IMR-90 (cell line): ENCODE data around the gene PROZ. TPM values are rescaled to one million over a fixed set of nuclear protein-coding genes. Genes with fewer than 3 reads are reported as not detected.

Experiments used
- ATAC-seq: fragments of 200-7000 bp; cut with Tn5 transposase; 2 replicates; pipeline ENCODE4 v1.9.1; 2020; ENCODE audit warnings: low read depth, mild to moderate bottlenecking, moderate library complexity
- BruUV-seq: library from RNA; stranded (reverse); fragments of 400-500 nt; replicated peaks from 2 replicates; lab custom pipeline; 2021; lab: Mats Ljungman, UMichigan
- CTCF ChIA-PET: fragments of 300-600 bp; formaldehyde crosslinking; extraction: SDS; loops from one replicate; lab custom pipeline; 2021; ENCODE audit warnings: antibody characterized with exemption; lab: Yijun Ruan, JAX
- POLR2A ChIA-PET: fragments of 300-600 bp; sonication (Branson Sonifier 250); formaldehyde crosslinking; loops from one replicate; lab custom pipeline; 2022; ENCODE audit warnings: antibody characterized with exemption; ENCODE audit not compliant: unreplicated experiment; lab: Charles Lee
- DNase-seq: peaks from one replicate; pipeline ENCODE4 v3.0.0; 2013
- H2AFZ ChIP-seq: replicated peaks from 2 replicates; pipeline ENCODE3; 2013; ENCODE audit warnings: low read length, mild to moderate bottlenecking; ENCODE audit not compliant: poor library complexity
- H2AK5ac ChIP-seq: 2 replicates; pipeline ENCODE4 v1.6.1; 2013; ENCODE audit warnings: low read depth, low read length, inconsistent platforms
- H2AK9ac ChIP-seq: replicated peaks from 2 replicates; pipeline ENCODE3; 2013; ENCODE audit warnings: mild to moderate bottlenecking, low read depth, low read length, moderate library complexity; ENCODE audit not compliant: poor library complexity
- H2BK120ac ChIP-seq: 2 replicates; pipeline ENCODE4 v1.6.1; 2013; ENCODE audit warnings: low read depth, low read length, inconsistent platforms
- H2BK15ac ChIP-seq: 3 replicates; pipeline ENCODE4 v1.6.1; 2013; ENCODE audit warnings: low read depth, low read length, inconsistent platforms
- H2BK20ac ChIP-seq: 2 replicates; pipeline ENCODE4 v1.6.1; 2013; ENCODE audit warnings: low read depth, mild to moderate bottlenecking, inconsistent platforms, low read length, moderate library complexity
- H2BK5ac ChIP-seq: 2 replicates; pipeline ENCODE4 v1.6.1; 2013; ENCODE audit warnings: mild to moderate bottlenecking, low read depth, low read length, inconsistent platforms; ENCODE audit not compliant: poor library complexity, severe bottlenecking
- H3K14ac ChIP-seq: replicated peaks from 2 replicates; pipeline ENCODE4 v1.6.1; 2013; ENCODE audit warnings: low read depth, low read length, inconsistent platforms
- H3K18ac ChIP-seq: 2 replicates; pipeline ENCODE4 v1.6.1; 2013; ENCODE audit warnings: low read depth, low read length, control low read depth
- H3K23ac ChIP-seq: 2 replicates; pipeline ENCODE4 v1.6.1; 2013; ENCODE audit warnings: low read depth, low read length, inconsistent platforms
- H3K27ac ChIP-seq: 2 replicates; pipeline ENCODE4 v1.5.1; 2013; ENCODE audit warnings: mild to moderate bottlenecking, control low read depth, low read length; ENCODE audit not compliant: insufficient read depth
- H3K27me3 ChIP-seq: 2 replicates; pipeline ENCODE4 v1.6.1; 2013; ENCODE audit warnings: low read length; ENCODE audit not compliant: control insufficient read depth, insufficient read depth
- H3K36me3 ChIP-seq: 2 replicates; pipeline ENCODE4 v1.6.1; 2013; ENCODE audit warnings: low read length, mixed read lengths; ENCODE audit not compliant: control insufficient read depth, insufficient read depth
- H3K4ac ChIP-seq: 2 replicates; pipeline ENCODE4 v1.6.1; 2013; ENCODE audit warnings: low read depth, low read length, inconsistent platforms
- H3K4me1 ChIP-seq: 2 replicates; pipeline ENCODE4 v1.6.1; 2013; ENCODE audit warnings: low read length, mixed read lengths; ENCODE audit not compliant: control insufficient read depth, insufficient read depth
- H3K4me2 ChIP-seq: 2 replicates; pipeline ENCODE4 v1.6.1; 2013; ENCODE audit warnings: low read depth, mild to moderate bottlenecking, control low read depth, low read length, moderate library complexity
- H3K4me3 ChIP-seq: 2 replicates; pipeline ENCODE4 v1.5.1; 2013; ENCODE audit warnings: low read depth, mild to moderate bottlenecking, control low read depth, low read length, moderate library complexity; ENCODE audit not compliant: insufficient read depth
- H3K56ac ChIP-seq: 2 replicates; pipeline ENCODE4 v1.6.1; 2013; ENCODE audit warnings: low read length, inconsistent platforms; ENCODE audit not compliant: insufficient read depth; ENCODE audit errors: extremely low read depth
- H3K79me1 ChIP-seq, 2 experiments: 2 replicates each; pipeline ENCODE4 v1.6.1; 2013; ENCODE audit warnings: low read length in 2 of 2, inconsistent platforms in 1 of 2, low read depth in 1 of 2
- H3K9ac ChIP-seq: 2 replicates; pipeline ENCODE4 v1.6.1; 2013; ENCODE audit warnings: low read depth, low read length, control low read depth
- H3K9me1 ChIP-seq: 2 replicates; pipeline ENCODE4 v1.6.1; 2013; ENCODE audit warnings: low read length, inconsistent platforms; ENCODE audit not compliant: insufficient read depth
- H3K9me3 ChIP-seq: 2 replicates; pipeline ENCODE4 v1.6.1; 2013; ENCODE audit warnings: low read length; ENCODE audit not compliant: control insufficient read depth, insufficient read depth
- H4K20me1 ChIP-seq: 2 replicates; pipeline ENCODE4 v1.6.1; 2013; ENCODE audit warnings: low read length, inconsistent platforms; ENCODE audit not compliant: insufficient read depth
- H4K5ac ChIP-seq: 2 replicates; pipeline ENCODE4 v1.6.1; 2013; ENCODE audit warnings: mild to moderate bottlenecking, low read depth, low read length, control low read depth
- H4K8ac ChIP-seq, 2 experiments: 2 replicates each; pipeline ENCODE4 v1.6.1; 2013; ENCODE audit warnings: low read depth in 2 of 2, low read length in 2 of 2, control low read depth in 1 of 2, inconsistent platforms in 1 of 2
- H4K91ac ChIP-seq: 2 replicates; pipeline ENCODE4 v1.6.1; 2013; ENCODE audit warnings: low read depth, low read length, inconsistent platforms; ENCODE audit not compliant: insufficient read depth
- BHLHE40 ChIP-seq: fragments of 150-350 bp; IDR thresholded peaks from 2 replicates; pipeline ENCODE4 v1.6.1; 2016; ENCODE audit warnings: mild to moderate bottlenecking, low read depth, low read length
- CEBPB ChIP-seq: IDR thresholded peaks from 2 replicates; pipeline ENCODE4 v1.6.1; 2012; ENCODE audit warnings: low read depth, low read length, improper control_type of control experiment
- CHD1 ChIP-seq: IDR thresholded peaks from 2 replicates; pipeline ENCODE4 v1.6.1; 2012; ENCODE audit warnings: low read depth, low read length, improper control_type of control experiment
- RCOR1 ChIP-seq: IDR thresholded peaks from 2 replicates; pipeline ENCODE4 v1.6.1; 2012; ENCODE audit warnings: mild to moderate bottlenecking, low read length, improper control_type of control experiment; ENCODE audit not compliant: insufficient replicate concordance
- RFX5 ChIP-seq: IDR thresholded peaks from 2 replicates; pipeline ENCODE4 v1.8.0; 2012; ENCODE audit warnings: low read depth, mild to moderate bottlenecking, low read length, moderate library complexity
- WGBS, 2 experiments: methylation state at CpG; one replicate each; pipeline versions ENCODE4 v1.1.5 to v1.1.7; 2013; ENCODE audit warnings: missing lambda C conversion rate in 2 of 2; ENCODE audit not compliant: insufficient read length in 1 of 2; ENCODE audit errors: extremely low coverage in 2 of 2; 5-methylcytosine and 5-hydroxymethylcytosine counted together
- dilution Hi-C: fragments of 300-500 bp; cut with HindIII; formaldehyde crosslinking; loops from one replicate; pipeline ENCODE4 v1.14.3; 2018; ENCODE audit warnings: low sequenced_read_pairs; ENCODE audit not compliant: unreplicated experiment
- in situ Hi-C: fragments of 300-500 bp; cut with MboI; formaldehyde crosslinking; loops from 3 replicates; pipeline ENCODE4 v1.14.3; 2019; ENCODE audit warnings: low sequenced_read_pairs, inconsistent platforms, mixed read lengths
- intact Hi-C: fragments of 100-400 bp; cut with micrococcal nuclease; formaldehyde crosslinking; loops from 2 replicates; pipeline ENCODE4 v1.10.0; 2022
- polyA plus RNA-seq, 3 experiments: library from polyadenylated mRNA; depleted of rRNA; stranded (reverse); fragments of >200 nt; gene quantifications; 2 replicates each; pipeline ENCODE4 v1.2.3, GENCODE V29; 2012; ENCODE audit warnings: low replicate concordance in 1 of 3
- total RNA-seq: library from RNA; depleted of rRNA; stranded (reverse); fragments of >200 nt; gene quantifications from 2 replicates; pipeline ENCODE4 v1.2.3, GENCODE V29; 2012

PROZ gene
- total and polyA plus RNA-seq, 2 of the 4 experiments (the other 2 are of a cell fraction), result not detected

DNA sequence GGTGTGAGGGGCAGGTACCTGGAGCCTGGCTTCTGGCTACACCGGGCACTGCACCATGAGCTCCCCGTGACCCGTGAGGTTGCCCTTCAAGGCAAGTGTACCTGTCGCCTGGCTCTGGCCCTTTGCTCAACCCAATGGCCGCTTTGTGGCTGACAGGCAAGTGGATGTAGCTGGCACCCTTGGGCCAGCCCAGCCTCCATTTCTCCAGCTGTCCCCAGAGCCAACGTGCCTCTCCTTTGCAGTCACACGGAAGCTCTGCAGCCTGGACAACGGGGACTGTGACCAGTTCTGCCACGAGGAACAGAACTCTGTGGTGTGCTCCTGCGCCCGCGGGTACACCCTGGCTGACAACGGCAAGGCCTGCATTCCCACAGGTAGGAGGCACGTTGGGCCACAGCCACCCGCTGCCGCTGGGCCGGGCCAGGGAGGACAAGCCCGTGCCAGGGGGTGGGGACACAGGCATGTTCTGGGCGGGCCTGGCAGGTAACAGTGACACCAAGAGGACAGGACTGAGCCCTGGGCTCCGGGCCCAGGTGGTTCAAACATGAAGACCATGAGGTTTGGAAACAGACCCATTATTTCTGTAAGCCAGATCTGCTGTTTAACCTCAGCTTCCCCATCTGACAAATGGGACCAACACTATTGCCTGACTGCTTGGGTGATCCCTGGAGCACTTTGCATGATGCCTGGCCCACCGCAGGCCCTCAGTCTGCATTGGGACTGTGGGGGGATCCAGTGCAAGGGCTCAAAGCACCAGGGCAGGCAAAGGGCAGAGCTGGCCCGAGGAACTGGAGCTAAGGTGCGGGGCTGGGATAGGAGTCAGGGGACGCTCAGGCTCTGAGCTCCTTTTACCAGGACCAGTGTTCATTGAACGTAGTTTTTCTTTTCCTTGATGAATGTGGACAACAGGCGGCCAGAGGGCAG lies 17.5 kb upstream of the PROZ start:
- no peak overlapping the region for H3K4me3 ChIP-seq
- no peaks in the 10 kb centered on the region for H3K9me3 ChIP-seq
- in situ Hi-C loops, result no loop called here
- no peak overlapping the region for H4K91ac ChIP-seq
- peaks cover 4% of the 10 kb centered on the region; the same call in 1 of the 2 replicates for H3K27me3 ChIP-seq
- no peaks in the 10 kb centered on the region for H3K4me1 ChIP-seq
- no peak overlapping the region for H2AK9ac ChIP-seq
- ChIA-PET CTCF (no interaction called here), POLR2A (no interaction called here)
- H3K4ac ChIP-seq, result no peak overlapping the region
- H2BK5ac ChIP-seq, result no peak overlapping the region
- H4K8ac ChIP-seq, result no peak overlapping the region
- H3K27ac ChIP-seq, result no peak overlapping the region
- H3K9me1 ChIP-seq, result no peaks in the 10 kb centered on the region
- 91% methylated on average over 19 of the region's 26 CpGs; no CpG with 5 or more reads in 1 of the 2 experiments for WGBS, 2 experiments
- no peak overlapping the region for H4K5ac ChIP-seq
- no peak overlapping the region for H2AK5ac ChIP-seq
- H3K4me2 ChIP-seq, result no peak overlapping the region
- no peak overlapping the region for H2BK20ac ChIP-seq
- no peak overlapping the region for H3K23ac ChIP-seq
- H2AFZ ChIP-seq, result peak overlapping the region; percentile 14
- H2BK15ac ChIP-seq, result no peak overlapping the region
- no peak for TF ChIP-seq CEBPB
- no peak for TF ChIP-seq BHLHE40
- no peak for TF ChIP-seq RFX5
- TF ChIP-seq CHD1, result no peak
- no peak for TF ChIP-seq RCOR1
- no peak overlapping the region for H2BK120ac ChIP-seq
- intact Hi-C loops, result no loop called here
- ATAC-seq (no peak), DNase-seq (no peak)
- no TSS peak for BruUV-seq
- no peak overlapping the region for H3K9ac ChIP-seq
- dilution Hi-C loops, result no loop called here
- 0 out of 2 replicates have a peak, but pooled peaks cover 1% of the 10 kb centered on the region for H3K36me3 ChIP-seq
- no peak overlapping the region for H3K14ac ChIP-seq
- H3K18ac ChIP-seq, result no peak overlapping the region
- H4K20me1 ChIP-seq, result no peaks in the 10 kb centered on the region
- no peaks in the 10 kb centered on the region for H3K79me1 ChIP-seq
- H3K56ac ChIP-seq, result no peak overlapping the region
